ENCODE measurements around the gene AMPD3. TPM values are rescaled to one million over a fixed set of nuclear protein-coding genes. Genes with fewer than 3 reads are reported as not detected.

AMPD3 gene
- total RNA-seq, 1 experiment from 2014 or later: 12.5 TPM

- CTCF ChIA-PET: no interaction called here
- DNase-seq (ENCODE audit: low read depth, low spot score) (no peak), ATAC-seq (no peak)
- intact Hi-C loops (cut with micrococcal nuclease; ENCODE audit: unreplicated experiment): no loop called here
- Histone ChIP-seq H3K4me1 (ENCODE audit: control insufficient read depth, insufficient read depth, low read length) (no peaks in the 10 kb centered on the region), H3K9me3 (ENCODE audit: control insufficient read depth, insufficient read depth, low read depth, low read length) (no peaks in the 10 kb centered on the region), H3K4me3 (ENCODE audit: low read depth in 2 of 2, low read length in 2 of 2) (no peak overlapping the region), H3K27ac (ENCODE audit: low read length) (no peak overlapping the region), H3K27me3 (ENCODE audit: control insufficient read depth, insufficient read depth, low read length) (no peaks in the 10 kb centered on the region), H3K36me3 (ENCODE audit: control insufficient read depth, insufficient read depth, low read length) (no peaks in the 10 kb centered on the region)
- TF ChIP-seq TCF7L2 (IDR thresholded peaks at IDR 0.05; ENCODE audit: low read depth, low read length) (no peak), POLR2AphosphoS5 (IDR thresholded peaks at IDR 0.05; ENCODE audit: low read depth, low read length) (no peak), CTCF (IDR thresholded peaks at IDR 0.05) (no peak), SIN3A (IDR thresholded peaks at IDR 0.05; ENCODE audit: borderline replicate concordance, insufficient read depth, low read depth, low read length) (no peak), REST (IDR thresholded peaks at IDR 0.05; ENCODE audit: insufficient read depth in 1 of 2, low read depth in 2 of 2, low read length in 1 of 2) (no peak; a peak in 1 of 4 replicates)
- in situ Hi-C loops (cut with HindIII; ENCODE audit: low pct_unique_long_range_greater_than_20kb, low sequenced_read_pairs): no loop called here
- POLR2A ChIA-PET: interaction anchor here (0.6 kb wide), 1 partner anchor 1827 kb away, joined by 3 read pairs; no protein-coding TSS in a partner anchor
- BruUV-seq (replicated peaks): no TSS peak
Observed at GRCh38 chr11:10532526-10532925, 77.5 kb downstream of the AMPD3 start.

- no TSS peak for BruUV-seq (replicated peaks)
- intact Hi-C loops (cut with micrococcal nuclease; ENCODE audit: unreplicated experiment) (no loop called here), in situ Hi-C loops (cut with HindIII; ENCODE audit: low pct_unique_long_range_greater_than_20kb, low sequenced_read_pairs) (no loop called here)
- ATAC-seq (no peak), DNase-seq (ENCODE audit: low read depth, low spot score) (no peak)
- no peaks in the 10 kb centered on the region for H3K27me3 ChIP-seq (ENCODE audit: control insufficient read depth, insufficient read depth, low read length)
- no peak overlapping the region for H3K27ac ChIP-seq (ENCODE audit: low read length)
- TF ChIP-seq TCF7L2 (IDR thresholded peaks at IDR 0.05; ENCODE audit: low read depth, low read length) (no peak), REST (IDR thresholded peaks at IDR 0.05; ENCODE audit: insufficient read depth in 1 of 2, low read depth in 2 of 2, low read length in 1 of 2) (no peak), CTCF (IDR thresholded peaks at IDR 0.05) (no peak), SIN3A (IDR thresholded peaks at IDR 0.05; ENCODE audit: borderline replicate concordance, insufficient read depth, low read depth, low read length) (no peak), POLR2AphosphoS5 (IDR thresholded peaks at IDR 0.05; ENCODE audit: low read depth, low read length) (no peak)
- CTCF ChIA-PET: no interaction called here
- POLR2A ChIA-PET: no interaction called here
- no peaks in the 10 kb centered on the region for H3K36me3 ChIP-seq (ENCODE audit: control insufficient read depth, insufficient read depth, low read length)
- H3K4me3 ChIP-seq (ENCODE audit: low read depth in 2 of 2, low read length in 2 of 2): no peak overlapping the region
- H3K9me3 ChIP-seq (ENCODE audit: control insufficient read depth, insufficient read depth, low read depth, low read length): no peaks in the 10 kb centered on the region
- no peaks in the 10 kb centered on the region for H3K4me1 ChIP-seq (ENCODE audit: control insufficient read depth, insufficient read depth, low read length)
Observed at GRCh38 chr11:10533323-10533722, 78.3 kb downstream of the AMPD3 start.

All from Panc1 (cell line).